Stimulated activated CD4-positive, alpha-beta T cell treated with anti-CD3 and anti-CD28 coated beads, TNF-alpha, amount 100 ng/mL, for 24 hours (primary cell): ENCODE data around the gene FLYWCH2.
"Not testable (repeated sequence)": the region's sequence is repeated elsewhere in the genome, so short reads cannot be mapped to it uniquely, and the experiment has no call there.

Source experiments
- DNase-seq, 3 experiments: peaks; one replicate each; pipeline ENCODE4 v3.0.0-alpha.2; 2020; ENCODE audit warnings: low read depth in 3 of 3

Gene FLYWCH2

GRCh38 chr16:2912330-2913199, 29.6 kb downstream of the FLYWCH2 start:
- peak in 1 of 3 experiments; percentile 31 for DNase-seq

- DNase-seq, result no peak
Measured at GRCh38 chr16:2913603-2914002, 30.6 kb downstream of the FLYWCH2 start.

GRCh38 chr16:2914233-2914632, 31.2 kb downstream of the FLYWCH2 start:
- DNase-seq, result no peak

GRCh38 chr16:2915196-2915929, 32.3 kb downstream of the FLYWCH2 start:
- no peak for DNase-seq

GRCh38 chr16:2919511-2920255, 36.7 kb downstream of the FLYWCH2 start:
- DNase-seq, result peak in 2 of 3 experiments; percentile 43 to 55

- DNase-seq, result no peak
Measured at GRCh38 chr16:2923481-2923880, 40.5 kb downstream of the FLYWCH2 start.

GRCh38 chr16:2924901-2925755, 42.1 kb downstream of the FLYWCH2 start:
- DNase-seq, result no peak

- no peak for DNase-seq
Measured at GRCh38 chr16:2925951-2926649, 43.1 kb downstream of the FLYWCH2 start.

- no peak for DNase-seq
Measured at GRCh38 chr16:2926650-2926999, 43.6 kb downstream of the FLYWCH2 start.

- peak; percentile 70 to 88 (median 87) for DNase-seq
Measured at GRCh38 chr16:2927010-2927646, 44.1 kb downstream of the FLYWCH2 start.

GRCh38 chr16:2928151-2928550, 45.1 kb downstream of the FLYWCH2 start:
- not testable (repeated sequence) for DNase-seq

GRCh38 chr16:2928796-2929195, 45.8 kb downstream of the FLYWCH2 start:
- no peak for DNase-seq

- DNase-seq, result no peak
Measured at GRCh38 chr16:2929693-2930092, 46.7 kb downstream of the FLYWCH2 start.

GRCh38 chr16:2930236-2930635, 47.2 kb downstream of the FLYWCH2 start:
- no peak for DNase-seq

GRCh38 chr16:2931231-2931914, 48.4 kb downstream of the FLYWCH2 start:
- DNase-seq, result not testable (repeated sequence)

GRCh38 chr16:2933136-2933535, 50.1 kb downstream of the FLYWCH2 start:
- no peak for DNase-seq

GRCh38 chr16:2933701-2934100, 50.7 kb downstream of the FLYWCH2 start:
- DNase-seq, result no peak

- no peak for DNase-seq
Measured at GRCh38 chr16:2934450-2934849, 51.4 kb downstream of the FLYWCH2 start.

GRCh38 chr16:2936436-2937011, 53.5 kb downstream of the FLYWCH2 start:
- DNase-seq, result no peak
